SU-DHL-6 (cell line): ENCODE data around the gene BRSK2.

Experiments
- CTCF ChIP-seq: fragments of 200-600 bp; sonication (generic); IDR thresholded peaks from one replicate; pipeline ENCODE4 v1.5.1; 2017; ENCODE audit warnings: antibody characterized with exemption, mild to moderate bottlenecking, low read length, moderate library complexity; ENCODE audit not compliant: insufficient read depth, poor library complexity, severe bottlenecking
- EZH2phosphoT487 ChIP-seq: fragments of 200-600 bp; sonication (generic), shearing (Covaris generic); conservative IDR thresholded peaks from 2 replicates; pipeline ENCODE4 v1.6.1; 2018; ENCODE audit warnings: mild to moderate bottlenecking, antibody characterized with exemption, low read length, moderate library complexity, mixed read lengths

DNA sequence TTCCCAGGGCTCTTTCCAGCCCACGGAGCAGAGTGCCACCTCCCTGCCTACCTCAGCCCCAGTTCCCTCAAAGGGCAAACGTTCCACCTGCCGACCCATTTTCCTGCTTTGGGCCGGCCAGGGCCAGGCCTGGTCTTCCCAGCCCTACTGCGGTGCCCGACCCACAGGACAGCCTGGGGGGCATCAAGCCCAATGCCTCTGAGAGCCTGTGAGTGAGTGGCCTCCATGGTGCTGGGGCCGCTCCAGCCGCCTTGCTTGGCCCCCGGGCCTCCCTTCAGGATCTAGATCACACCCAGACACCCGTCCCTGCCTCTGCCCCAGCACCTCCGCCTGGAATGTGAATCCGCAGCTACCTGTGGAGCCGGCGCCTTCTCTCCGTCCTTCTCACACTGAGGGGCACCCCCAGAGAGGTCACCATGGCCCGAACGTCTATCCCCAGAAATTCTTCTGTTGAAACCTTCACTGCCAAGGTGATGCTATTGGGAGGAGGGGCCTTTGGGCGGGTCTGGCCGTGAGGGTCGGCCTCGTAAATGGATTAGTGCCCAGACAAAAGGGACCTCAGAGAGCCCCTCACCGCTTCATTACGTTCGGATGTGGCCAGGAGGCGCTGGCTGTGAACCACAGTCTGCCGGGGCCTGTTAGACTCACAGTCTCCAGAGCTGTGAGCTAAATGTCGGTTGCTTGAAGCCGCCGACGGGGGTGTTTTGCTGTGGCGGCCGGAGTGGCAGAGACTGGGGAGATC lies 36.2 kb upstream of the BRSK2 start:
- TF ChIP-seq CTCF (no peak), EZH2phosphoT487 (no peak)
